Measurements from ENCODE around the gene IRF2BP1. TPM values are rescaled to one million over a fixed set of nuclear protein-coding genes. Genes with fewer than 3 reads are reported as not detected.

IRF2BP1 gene
- polyA plus RNA-seq, 4 donors, result 14.5 to 22.5 (median 15.7) TPM

GRCh38 chr19:45863840-45864628 lies 21.9 kb downstream of the IRF2BP1 start, which contains the start of gene FOXA3:
FOXA3 (plus strand) TSS chr19:45864326; CDS start chr19:45864457, 131 bp downstream.
- H3K36me3 ChIP-seq (ENCODE audit: control insufficient read depth in 3 of 3, insufficient read depth in 2 of 3, low read depth in 1 of 3, low read length in 3 of 3), result peaks cover 0 to 24% (median 5%) of the 10 kb centered on the region in 3 donors
- H3K9me3 ChIP-seq (ENCODE audit: control insufficient read depth in 2 of 2, insufficient read depth in 1 of 2, low read depth in 1 of 2, low read length in 1 of 2), result no peaks in the 10 kb centered on the region
- peak within 1 kb of the TSS; percentile 52 to 74 (median 61) for H3K4me3 ChIP-seq (ENCODE audit: low read depth in 1 of 3, low read length in 3 of 3)
- DNase-seq (peak; percentile 80 to 91), FAIRE-seq (no peak)
- 2% methylated on average over 49 to 71 of the region's 71 CpGs for WGBS, 3 donors
- H3K27ac ChIP-seq (ENCODE audit: low read depth in 1 of 3, low read length in 2 of 3), result peak within 1 kb of the TSS; percentile 22 to 77 (median 75)
- peaks cover 0 to 7% (median 0%) of the 10 kb centered on the region in 3 donors for H3K27me3 ChIP-seq (ENCODE audit: control insufficient read depth in 3 of 3, insufficient read depth in 3 of 3, low read length in 3 of 3)
- H3K4me1 ChIP-seq (ENCODE audit: control insufficient read depth in 3 of 3, insufficient read depth in 2 of 3, low read depth in 1 of 3, low read length in 2 of 3), result peaks cover 0 to 14% (median 0%) of the 10 kb centered on the region in 3 donors

- no peak for DNase-seq
- no peak for FAIRE-seq
- H3K27me3 ChIP-seq (ENCODE audit: control insufficient read depth in 3 of 3, insufficient read depth in 3 of 3, low read length in 3 of 3), result peaks cover 0 to 7% (median 0%) of the 10 kb centered on the region in 3 donors
- peak overlapping the region; percentile 51 to 74 (median 52) for H3K4me3 ChIP-seq (ENCODE audit: low read depth in 1 of 3, low read length in 3 of 3)
- peaks cover 2 to 29% (median 8%) of the 10 kb centered on the region in 3 donors for H3K36me3 ChIP-seq (ENCODE audit: control insufficient read depth in 3 of 3, insufficient read depth in 2 of 3, low read depth in 1 of 3, low read length in 3 of 3)
- H3K9me3 ChIP-seq (ENCODE audit: control insufficient read depth in 2 of 2, insufficient read depth in 1 of 2, low read depth in 1 of 2, low read length in 1 of 2), result no peaks in the 10 kb centered on the region
- peak overlapping the region in 1 of 3 donors; percentile 54 for H3K27ac ChIP-seq (ENCODE audit: low read depth in 1 of 3, low read length in 2 of 3)
- 3% methylated on average over 22 of the region's 22 CpGs for WGBS, 3 donors
- peaks cover 0 to 14% (median 0%) of the 10 kb centered on the region in 3 donors for H3K4me1 ChIP-seq (ENCODE audit: control insufficient read depth in 3 of 3, insufficient read depth in 2 of 3, low read depth in 1 of 3, low read length in 2 of 3)
Observed at GRCh38 chr19:45863335-45863839, 22.6 kb downstream of the IRF2BP1 start.

GRCh38 chr19:45862564-45863334 lies 23.2 kb downstream of the IRF2BP1 start, which contains the start of gene SYMPK:
SYMPK (minus strand) TSS chr19:45863147; CDS start chr19:45854495, 8,652 bp downstream.
- Histone ChIP-seq H3K4me3 (ENCODE audit: low read depth in 1 of 3, low read length in 3 of 3) (peak within 1 kb of the TSS; percentile 70 to 80 (median 74)), H3K27me3 (ENCODE audit: control insufficient read depth in 3 of 3, insufficient read depth in 3 of 3, low read length in 3 of 3) (peaks cover 0 to 7% (median 0%) of the 10 kb centered on the region in 3 donors), H3K9me3 (ENCODE audit: control insufficient read depth in 2 of 2, insufficient read depth in 1 of 2, low read depth in 1 of 2, low read length in 1 of 2) (no peaks in the 10 kb centered on the region), H3K36me3 (ENCODE audit: control insufficient read depth in 3 of 3, insufficient read depth in 2 of 3, low read depth in 1 of 3, low read length in 3 of 3) (peaks cover 2 to 28% (median 8%) of the 10 kb centered on the region in 3 donors), H3K27ac (ENCODE audit: low read depth in 1 of 3, low read length in 2 of 3) (peak within 1 kb of the TSS; percentile 58 to 94 (median 93)), H3K4me1 (ENCODE audit: control insufficient read depth in 3 of 3, insufficient read depth in 2 of 3, low read depth in 1 of 3, low read length in 2 of 3) (peaks cover 0 to 14% (median 0%) of the 10 kb centered on the region in 3 donors)
- 0% methylated on average over 53 to 65 of the region's 65 CpGs for WGBS, 3 donors
- FAIRE-seq (no peak), DNase-seq (peak; percentile 99)

- Histone ChIP-seq H3K36me3 (ENCODE audit: control insufficient read depth in 3 of 3, insufficient read depth in 2 of 3, low read depth in 1 of 3, low read length in 3 of 3) (peaks cover 2 to 27% (median 8%) of the 10 kb centered on the region in 3 donors), H3K27ac (ENCODE audit: low read depth in 1 of 3, low read length in 2 of 3) (peak overlapping the region; percentile 27 to 94 (median 93)), H3K9me3 (ENCODE audit: control insufficient read depth in 2 of 2, insufficient read depth in 1 of 2, low read depth in 1 of 2, low read length in 1 of 2) (no peaks in the 10 kb centered on the region), H3K4me1 (ENCODE audit: control insufficient read depth in 3 of 3, insufficient read depth in 2 of 3, low read depth in 1 of 3, low read length in 2 of 3) (peaks cover 0 to 14% (median 0%) of the 10 kb centered on the region in 3 donors), H3K4me3 (ENCODE audit: low read depth in 1 of 3, low read length in 3 of 3) (peak overlapping the region; percentile 70 to 80 (median 74)), H3K27me3 (ENCODE audit: control insufficient read depth in 3 of 3, insufficient read depth in 3 of 3, low read length in 3 of 3) (peaks cover 0 to 7% (median 0%) of the 10 kb centered on the region in 3 donors)
- DNase-seq (peak in 1 of 2 donors; percentile 93), FAIRE-seq (no peak)
- WGBS, 3 donors, result 0 to 2% (median 1%) methylated on average over 11 of the region's 11 CpGs
Observed at GRCh38 chr19:45862271-45862563, 23.7 kb downstream of the IRF2BP1 start.

GRCh38 chr19:45860359-45861259 lies 25.3 kb downstream of the IRF2BP1 start:
- Histone ChIP-seq H3K27me3 (ENCODE audit: control insufficient read depth in 3 of 3, insufficient read depth in 3 of 3, low read length in 3 of 3) (peaks cover 0 to 7% (median 0%) of the 10 kb centered on the region in 3 donors), H3K4me3 (ENCODE audit: low read depth in 1 of 3, low read length in 3 of 3) (no peak overlapping the region), H3K4me1 (ENCODE audit: control insufficient read depth in 3 of 3, insufficient read depth in 2 of 3, low read depth in 1 of 3, low read length in 2 of 3) (peaks cover 0 to 7% (median 0%) of the 10 kb centered on the region in 3 donors), H3K36me3 (ENCODE audit: control insufficient read depth in 3 of 3, insufficient read depth in 2 of 3, low read depth in 1 of 3, low read length in 3 of 3) (peaks cover 2 to 36% (median 8%) of the 10 kb centered on the region in 3 donors), H3K9me3 (ENCODE audit: control insufficient read depth in 2 of 2, insufficient read depth in 1 of 2, low read depth in 1 of 2, low read length in 1 of 2) (no peaks in the 10 kb centered on the region), H3K27ac (ENCODE audit: low read depth in 1 of 3, low read length in 2 of 3) (no peak overlapping the region)
- WGBS, 3 donors, result 85 to 86% (median 86%) methylated on average over 15 of the region's 15 CpGs
- no peak for FAIRE-seq
- no peak for DNase-seq

- WGBS, 3 donors, result 93 to 96% (median 95%) methylated on average over 11 to 16 of the region's 16 CpGs
- no peaks in the 10 kb centered on the region for H3K27me3 ChIP-seq (ENCODE audit: control insufficient read depth in 3 of 3, insufficient read depth in 3 of 3, low read length in 3 of 3)
- H3K4me1 ChIP-seq (ENCODE audit: control insufficient read depth in 3 of 3, insufficient read depth in 2 of 3, low read depth in 1 of 3, low read length in 2 of 3), result no peaks in the 10 kb centered on the region
- no peak overlapping the region for H3K4me3 ChIP-seq (ENCODE audit: low read depth in 1 of 3, low read length in 3 of 3)
- FAIRE-seq (no peak), DNase-seq (no peak)
- no peak overlapping the region for H3K27ac ChIP-seq (ENCODE audit: low read depth in 1 of 3, low read length in 2 of 3)
- H3K9me3 ChIP-seq (ENCODE audit: control insufficient read depth in 2 of 2, insufficient read depth in 1 of 2, low read depth in 1 of 2, low read length in 1 of 2), result no peaks in the 10 kb centered on the region
- H3K36me3 ChIP-seq (ENCODE audit: control insufficient read depth in 3 of 3, insufficient read depth in 2 of 3, low read depth in 1 of 3, low read length in 3 of 3), result peaks cover 9 to 76% (median 14%) of the 10 kb centered on the region in 3 donors
Observed at GRCh38 chr19:45854167-45854778, 31.7 kb downstream of the IRF2BP1 start.

- Histone ChIP-seq H3K9me3 (ENCODE audit: control insufficient read depth in 2 of 2, insufficient read depth in 1 of 2, low read depth in 1 of 2, low read length in 1 of 2) (no peaks in the 10 kb centered on the region), H3K36me3 (ENCODE audit: control insufficient read depth in 3 of 3, insufficient read depth in 2 of 3, low read depth in 1 of 3, low read length in 3 of 3) (peaks cover 6 to 75% (median 12%) of the 10 kb centered on the region in 3 donors), H3K4me3 (ENCODE audit: low read depth in 1 of 3, low read length in 3 of 3) (no peak overlapping the region), H3K27ac (ENCODE audit: low read depth in 1 of 3, low read length in 2 of 3) (no peak overlapping the region), H3K4me1 (ENCODE audit: control insufficient read depth in 3 of 3, insufficient read depth in 2 of 3, low read depth in 1 of 3, low read length in 2 of 3) (no peaks in the 10 kb centered on the region), H3K27me3 (ENCODE audit: control insufficient read depth in 3 of 3, insufficient read depth in 3 of 3, low read length in 3 of 3) (no peaks in the 10 kb centered on the region)
- WGBS, 3 donors, result 79 to 86% (median 84%) methylated on average over 7 of the region's 7 CpGs
- FAIRE-seq, result no peak
- DNase-seq, result no peak
Observed at GRCh38 chr19:45852983-45853382, 33.0 kb downstream of the IRF2BP1 start.

Measured in small intestine (tissue), 7 donors.